ENCODE data around the gene UBAC1.

Gene UBAC1

GRCh38 chr9:135929656-135930445 lies 31.3 kb downstream of the UBAC1 start:
- no peaks in the 10 kb centered on the region for H3K9me3 ChIP-seq (ENCODE audit: low read length)
- H3K4me1 ChIP-seq (ENCODE audit: insufficient read depth, low read length) = no peaks in the 10 kb centered on the region
- no peaks in the 10 kb centered on the region for H3K27me3 ChIP-seq (ENCODE audit: insufficient read depth, low read length)
- H3K36me3 ChIP-seq (ENCODE audit: insufficient read depth, low read length) = peaks cover 20% of the 10 kb centered on the region
- no peak overlapping the region for H2AFZ ChIP-seq (ENCODE audit: low read depth, low read length)
- no peak overlapping the region for H3K4me3 ChIP-seq (ENCODE audit: low read length)

- Histone ChIP-seq H2AFZ (ENCODE audit: low read depth, low read length) (no peak overlapping the region), H3K4me1 (ENCODE audit: insufficient read depth, low read length) (no peaks in the 10 kb centered on the region), H3K9me3 (ENCODE audit: low read length) (no peaks in the 10 kb centered on the region), H3K36me3 (ENCODE audit: insufficient read depth, low read length) (peaks cover 16% of the 10 kb centered on the region), H3K4me3 (ENCODE audit: low read length) (no peak overlapping the region), H3K27me3 (ENCODE audit: insufficient read depth, low read length) (no peaks in the 10 kb centered on the region)
Observed at GRCh38 chr9:135928731-135929655, 32.2 kb downstream of the UBAC1 start.

- Histone ChIP-seq H3K4me1 (ENCODE audit: insufficient read depth, low read length) (no peaks in the 10 kb centered on the region), H2AFZ (ENCODE audit: low read depth, low read length) (no peak overlapping the region), H3K36me3 (ENCODE audit: insufficient read depth, low read length) (peaks cover 9% of the 10 kb centered on the region), H3K4me3 (ENCODE audit: low read length) (no peak overlapping the region), H3K9me3 (ENCODE audit: low read length) (no peaks in the 10 kb centered on the region), H3K27me3 (ENCODE audit: insufficient read depth, low read length) (no peaks in the 10 kb centered on the region)
Observed at GRCh38 chr9:135928074-135928730, 33.0 kb downstream of the UBAC1 start.

- Histone ChIP-seq H2AFZ (ENCODE audit: low read depth, low read length) (no peak overlapping the region), H3K4me1 (ENCODE audit: insufficient read depth, low read length) (no peaks in the 10 kb centered on the region), H3K9me3 (ENCODE audit: low read length) (no peaks in the 10 kb centered on the region), H3K36me3 (ENCODE audit: insufficient read depth, low read length) (peaks cover 9% of the 10 kb centered on the region), H3K27me3 (ENCODE audit: insufficient read depth, low read length) (no peaks in the 10 kb centered on the region), H3K4me3 (ENCODE audit: low read length) (no peak overlapping the region)
Observed at GRCh38 chr9:135927195-135928013, 33.8 kb downstream of the UBAC1 start.

GRCh38 chr9:135926402-135927194 lies 34.6 kb downstream of the UBAC1 start:
- H3K36me3 ChIP-seq (ENCODE audit: insufficient read depth, low read length) = peaks cover 8% of the 10 kb centered on the region
- no peak overlapping the region for H2AFZ ChIP-seq (ENCODE audit: low read depth, low read length)
- H3K4me3 ChIP-seq (ENCODE audit: low read length) = no peak overlapping the region
- H3K27me3 ChIP-seq (ENCODE audit: insufficient read depth, low read length) = no peaks in the 10 kb centered on the region
- H3K4me1 ChIP-seq (ENCODE audit: insufficient read depth, low read length) = no peaks in the 10 kb centered on the region
- H3K9me3 ChIP-seq (ENCODE audit: low read length) = no peaks in the 10 kb centered on the region

GRCh38 chr9:135925496-135926133 lies 35.6 kb downstream of the UBAC1 start:
- Histone ChIP-seq H3K27me3 (ENCODE audit: insufficient read depth, low read length) (no peaks in the 10 kb centered on the region), H3K36me3 (ENCODE audit: insufficient read depth, low read length) (no peaks in the 10 kb centered on the region), H3K4me1 (ENCODE audit: insufficient read depth, low read length) (no peaks in the 10 kb centered on the region), H3K9me3 (ENCODE audit: low read length) (no peaks in the 10 kb centered on the region), H3K4me3 (ENCODE audit: low read length) (no peak overlapping the region), H2AFZ (ENCODE audit: low read depth, low read length) (no peak overlapping the region)

- no peaks in the 10 kb centered on the region for H3K27me3 ChIP-seq (ENCODE audit: insufficient read depth, low read length)
- H3K4me1 ChIP-seq (ENCODE audit: insufficient read depth, low read length) = no peaks in the 10 kb centered on the region
- no peaks in the 10 kb centered on the region for H3K9me3 ChIP-seq (ENCODE audit: low read length)
- no peaks in the 10 kb centered on the region for H3K36me3 ChIP-seq (ENCODE audit: insufficient read depth, low read length)
- H3K4me3 ChIP-seq (ENCODE audit: low read length) = no peak overlapping the region
- no peak overlapping the region for H2AFZ ChIP-seq (ENCODE audit: low read depth, low read length)
Observed at GRCh38 chr9:135924628-135925338, 36.4 kb downstream of the UBAC1 start.

GRCh38 chr9:135923508-135923907 lies 37.7 kb downstream of the UBAC1 start:
- peaks cover 6% of the 10 kb centered on the region for H3K9me3 ChIP-seq (ENCODE audit: low read length)
- H2AFZ ChIP-seq (ENCODE audit: low read depth, low read length) = no peak overlapping the region
- H3K27me3 ChIP-seq (ENCODE audit: insufficient read depth, low read length) = no peaks in the 10 kb centered on the region
- no peak overlapping the region for H3K4me3 ChIP-seq (ENCODE audit: low read length)
- no peaks in the 10 kb centered on the region for H3K36me3 ChIP-seq (ENCODE audit: insufficient read depth, low read length)
- no peaks in the 10 kb centered on the region for H3K4me1 ChIP-seq (ENCODE audit: insufficient read depth, low read length)

GRCh38 chr9:135921749-135922310 lies 39.3 kb downstream of the UBAC1 start:
- Histone ChIP-seq H3K36me3 (ENCODE audit: insufficient read depth, low read length) (no peaks in the 10 kb centered on the region), H3K9me3 (ENCODE audit: low read length) (peaks cover 14% of the 10 kb centered on the region), H3K27me3 (ENCODE audit: insufficient read depth, low read length) (no peaks in the 10 kb centered on the region), H3K4me1 (ENCODE audit: insufficient read depth, low read length) (no peaks in the 10 kb centered on the region), H3K4me3 (ENCODE audit: low read length) (no peak overlapping the region), H2AFZ (ENCODE audit: low read depth, low read length) (no peak overlapping the region)

- no peak overlapping the region for H3K4me3 ChIP-seq (ENCODE audit: low read length)
- no peaks in the 10 kb centered on the region for H3K27me3 ChIP-seq (ENCODE audit: insufficient read depth, low read length)
- H3K4me1 ChIP-seq (ENCODE audit: insufficient read depth, low read length) = no peaks in the 10 kb centered on the region
- no peak overlapping the region for H2AFZ ChIP-seq (ENCODE audit: low read depth, low read length)
- peaks cover 2% of the 10 kb centered on the region for H3K36me3 ChIP-seq (ENCODE audit: insufficient read depth, low read length)
- H3K9me3 ChIP-seq (ENCODE audit: low read length) = peaks cover 20% of the 10 kb centered on the region
Observed at GRCh38 chr9:135920973-135921585, 40.1 kb downstream of the UBAC1 start.
